Right atrium auricular region (tissue), 2 donors: ENCODE results near the gene COL8A2. TPM values are rescaled to one million over a fixed set of nuclear protein-coding genes. Genes with fewer than 3 reads are reported as not detected.

Experiments
- DNase-seq: peaks from one replicate; pipeline ENCODE4 v3.0.0-alpha.2; 2019; ENCODE audit warnings: low spot score
- H3K27ac ChIP-seq, 2 donors: fragments of 200-600 bp; sonication (generic); 1 replicate in 1 of 2; 2 replicates in 1 of 2; pipeline ENCODE4 v1.5.1; 2016 to 2019
- H3K27me3 ChIP-seq, 2 donors: fragments of 200-600 bp; sonication (generic); one replicate each; pipeline versions ENCODE4 v1.5.1 to v1.6.0; 2017 to 2019
- H3K36me3 ChIP-seq: fragments of 200-600 bp; sonication (generic); one replicate; pipeline ENCODE4 v1.5.1; 2016
- H3K4me1 ChIP-seq, 2 donors: fragments of 200-600 bp; sonication (generic); one replicate each; pipeline versions ENCODE4 v1.5.1 to v1.6.0; 2017 to 2019
- H3K4me3 ChIP-seq, 2 donors: fragments of 200-600 bp; sonication (generic); 1 replicate in 1 of 2; 2 replicates in 1 of 2; pipeline ENCODE4 v1.5.1; 2017 to 2019; ENCODE audit warnings: mild to moderate bottlenecking in 1 of 2, moderate library complexity in 1 of 2
- H3K9me3 ChIP-seq, 2 donors: fragments of 200-600 bp; sonication (generic); one replicate each; pipeline ENCODE4 v1.5.1; 2019
- CTCF ChIP-seq, 2 donors: fragments of 200-600 bp; sonication (generic); IDR thresholded peaks; one replicate each; pipeline ENCODE4 v1.5.1; 2019; ENCODE audit warnings: antibody characterized with exemption in 2 of 2
- total RNA-seq, 2 donors: library from RNA; depleted of rRNA; stranded (reverse); fragments of >200 nt; gene quantifications; one replicate each; pipeline ENCODE4 v1.1.0, GENCODE V29; 2016

The COL8A2 gene
- total RNA-seq, 2 donors from 2014 or later, result 3.5 to 4.5 TPM

GRCh38 chr1:36096500-36097432 is 28.3 kb downstream of the COL8A2 start:
- H3K27me3 ChIP-seq, result no peaks in the 10 kb centered on the region
- H3K9me3 ChIP-seq, result no peaks in the 10 kb centered on the region
- H3K27ac ChIP-seq, result no peak overlapping the region
- H3K36me3 ChIP-seq, result peaks cover 28% of the 10 kb centered on the region
- no peak overlapping the region for H3K4me3 ChIP-seq
- H3K4me1 ChIP-seq, result peaks cover 0 to 12% of the 10 kb centered on the region in 2 donors
- no peak for DNase-seq
- no peak for TF ChIP-seq CTCF (IDR thresholded peaks at IDR 0.05)

DNA sequence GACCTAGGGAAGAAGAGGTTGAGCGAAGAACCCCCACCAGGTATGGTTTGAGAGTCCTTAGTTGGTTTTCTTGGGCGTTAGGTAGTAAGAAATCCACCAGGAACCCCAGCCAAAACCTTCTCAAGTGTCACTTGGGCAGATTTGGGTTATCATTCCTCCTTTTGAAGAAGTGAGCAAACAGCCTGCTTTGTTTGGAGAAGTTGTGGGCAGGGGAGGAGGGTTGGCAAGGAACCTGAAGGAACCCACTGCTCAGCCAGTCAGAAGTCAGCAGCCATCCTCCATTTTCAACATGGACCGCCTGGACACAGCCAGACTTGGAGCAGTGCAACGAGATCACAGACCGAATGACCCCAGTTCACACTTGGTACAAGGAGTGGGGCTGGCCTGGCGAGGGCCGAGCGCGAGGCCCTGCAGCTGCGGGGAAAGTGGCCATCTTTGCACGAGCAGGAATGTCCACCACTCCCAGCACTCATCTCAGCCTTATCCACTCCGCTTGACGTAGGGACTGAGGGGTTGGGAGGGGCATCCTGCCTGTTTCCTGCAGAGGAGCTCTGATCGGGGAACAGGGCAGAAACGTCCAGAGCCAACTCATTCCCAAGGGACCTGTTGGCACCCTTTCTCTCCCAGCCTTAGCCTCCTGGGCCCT is 29.1 kb downstream of the COL8A2 start:
- peaks cover 32% of the 10 kb centered on the region for H3K36me3 ChIP-seq
- peaks cover 0 to 12% of the 10 kb centered on the region in 2 donors for H3K4me1 ChIP-seq
- H3K27me3 ChIP-seq, result no peaks in the 10 kb centered on the region
- no peak overlapping the region for H3K4me3 ChIP-seq
- no peak for DNase-seq
- H3K27ac ChIP-seq, result no peak overlapping the region
- H3K9me3 ChIP-seq, result no peaks in the 10 kb centered on the region
- TF ChIP-seq CTCF (IDR thresholded peaks at IDR 0.05), result no peak

DNA sequence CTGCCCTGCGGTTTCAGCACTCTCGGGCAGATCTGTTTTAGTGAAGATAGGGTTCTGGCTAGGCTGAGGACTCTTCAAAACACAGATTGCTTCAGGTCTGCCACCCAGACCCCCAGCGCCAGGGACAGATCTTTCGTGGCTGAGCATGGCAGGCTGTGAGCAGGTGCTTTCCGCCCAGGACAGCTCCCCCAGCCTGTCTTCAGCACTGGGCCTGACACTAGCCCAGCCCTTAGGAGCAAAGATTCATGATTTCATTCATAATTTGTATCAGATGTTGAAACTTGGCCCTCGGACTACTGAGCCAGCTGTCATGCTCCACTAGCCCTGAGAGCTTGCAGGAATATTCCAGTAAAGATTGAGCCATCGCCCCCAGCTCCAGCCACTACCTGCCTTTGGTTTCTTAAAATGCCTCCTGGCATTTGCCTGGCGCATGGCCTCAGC is 30.4 kb downstream of the COL8A2 start:
- Histone ChIP-seq H3K27ac (no peak overlapping the region), H3K36me3 (peaks cover 32% of the 10 kb centered on the region), H3K27me3 (no peaks in the 10 kb centered on the region), H3K4me3 (no peak overlapping the region), H3K4me1 (peaks cover 0 to 10% of the 10 kb centered on the region in 2 donors), H3K9me3 (no peaks in the 10 kb centered on the region)
- DNase-seq, result no peak
- no peak for TF ChIP-seq CTCF (IDR thresholded peaks at IDR 0.05)

- H3K27ac ChIP-seq, result no peak overlapping the region
- peaks cover 0 to 12% of the 10 kb centered on the region in 2 donors for H3K4me1 ChIP-seq
- H3K9me3 ChIP-seq, result no peaks in the 10 kb centered on the region
- H3K27me3 ChIP-seq, result no peaks in the 10 kb centered on the region
- no peak for DNase-seq
- TF ChIP-seq CTCF (IDR thresholded peaks at IDR 0.05), result no peak
- no peak overlapping the region for H3K4me3 ChIP-seq
- peaks cover 32% of the 10 kb centered on the region for H3K36me3 ChIP-seq
Measured at GRCh38 chr1:36093929-36094328, 31.1 kb downstream of the COL8A2 start.

- no peak for DNase-seq
- H3K36me3 ChIP-seq, result peaks cover 32% of the 10 kb centered on the region
- TF ChIP-seq CTCF (IDR thresholded peaks at IDR 0.05), result no peak
- no peaks in the 10 kb centered on the region for H3K27me3 ChIP-seq
- no peaks in the 10 kb centered on the region for H3K9me3 ChIP-seq
- no peak overlapping the region for H3K4me3 ChIP-seq
- peaks cover 0 to 15% of the 10 kb centered on the region in 2 donors for H3K4me1 ChIP-seq
- H3K27ac ChIP-seq, result no peak overlapping the region
Measured at GRCh38 chr1:36093226-36093625, 31.8 kb downstream of the COL8A2 start.
